ENCODE results near the gene SCGB1D4.

GRCh38 chr11:62273284-62273683, 25.6 kb downstream of the SCGB1D4 start:
- TF ChIP-seq POLR2A (IDR thresholded peaks at IDR 0.05), result no peak
- no peak for TF ChIP-seq EP300 (IDR thresholded peaks at IDR 0.05)
- no peak for TF ChIP-seq CTCF (IDR thresholded peaks at IDR 0.05)
- TF ChIP-seq POLR2AphosphoS5 (IDR thresholded peaks at IDR 0.05), result no peak
